ENCODE data around the gene STARD13.
A peak's percentile ranks its signal among the peaks of the same experiment; 100 is the strongest.

DNA sequence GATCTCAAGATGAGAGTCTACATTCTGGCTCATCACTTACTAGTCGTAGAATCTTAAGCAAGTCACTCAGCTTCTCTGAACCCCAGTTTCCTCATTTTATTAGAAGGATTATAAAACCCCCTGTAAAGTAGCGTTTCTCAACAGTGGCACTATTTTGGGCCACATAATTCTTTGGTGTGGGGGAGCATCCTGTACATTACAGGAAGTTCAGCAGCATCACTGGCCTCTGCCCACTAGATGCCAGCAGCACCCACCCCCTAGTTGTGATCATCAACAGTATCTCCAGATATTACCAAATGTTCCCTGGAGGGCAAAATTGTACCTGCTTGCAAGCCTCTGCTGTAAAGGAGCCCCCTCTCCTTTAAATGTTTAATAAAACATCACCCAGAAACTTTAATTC, 22.6 kb downstream of the STARD13 start:
- peak; percentile 40; the same call in 1 of the 2 replicates for TF ChIP-seq CTCF (conservative IDR thresholded peaks at IDR 0.05; ENCODE audit: low read depth, low read length)
- no peak for TF ChIP-seq EZH2 (IDR thresholded peaks at IDR 0.05; ENCODE audit: low read length, unreplicated experiment)
- TF ChIP-seq EZH2phosphoT487 (IDR thresholded peaks at IDR 0.05; ENCODE audit: borderline replicate concordance, low read length) = no peak
